Panc1 (cell line): Measurements from ENCODE around the gene RBCK1. TPM values are rescaled to one million over a fixed set of nuclear protein-coding genes. Genes with fewer than 3 reads are reported as not detected.

Source experiments
- ATAC-seq: fragments of 200-7000 bp; cut with Tn5 transposase; 2 replicates; pipeline ENCODE4 v1.9.1; 2020; ENCODE audit warnings: mild to moderate bottlenecking, moderate library complexity
- BruUV-seq: library from RNA; stranded (reverse); fragments of 400-500 nt; replicated peaks from 2 replicates; lab custom pipeline; 2021; lab: Mats Ljungman, UMichigan
- CTCF ChIA-PET: fragments of 300-600 bp; sonication (Branson Sonifier 250); formaldehyde crosslinking; loops from one replicate; lab custom pipeline; 2022; ENCODE audit warnings: antibody characterized with exemption; lab: Charles Lee
- POLR2A ChIA-PET: fragments of 300-600 bp; sonication (Branson Sonifier 250); formaldehyde crosslinking; loops from one replicate; lab custom pipeline; 2022; ENCODE audit warnings: antibody characterized with exemption; lab: Charles Lee
- DNase-seq: peaks from one replicate; pipeline ENCODE4 v3.0.0-alpha.2; 2010; ENCODE audit warnings: low read depth, low spot score
- H3K27ac ChIP-seq: 2 replicates; pipeline ENCODE4 v1.5.1; 2011; ENCODE audit warnings: mild to moderate bottlenecking, low read length, inconsistent platforms
- H3K27me3 ChIP-seq: fragments of 200-500 bp; sonication (Bioruptor generic); 2 replicates; pipeline ENCODE4 v1.6.0; 2014; ENCODE audit warnings: low read length, inconsistent platforms; ENCODE audit not compliant: control insufficient read depth, insufficient read depth
- H3K36me3 ChIP-seq: fragments of 200-500 bp; sonication (Bioruptor generic); 2 replicates; pipeline ENCODE4 v1.5.1; 2014; ENCODE audit warnings: inconsistent platforms, mild to moderate bottlenecking, low read length, moderate library complexity; ENCODE audit not compliant: control insufficient read depth, insufficient read depth
- H3K4me1 ChIP-seq: 2 replicates; pipeline ENCODE4 v1.5.1; 2011; ENCODE audit warnings: inconsistent platforms, mild to moderate bottlenecking, low read length, moderate library complexity; ENCODE audit not compliant: control insufficient read depth, insufficient read depth
- H3K4me3 ChIP-seq, 2 experiments: 2 replicates each; pipeline ENCODE4 v1.5.1; 2011 to 2012; ENCODE audit warnings: low read depth in 2 of 2, low read length in 2 of 2, mild to moderate bottlenecking in 2 of 2, inconsistent platforms in 1 of 2, moderate library complexity in 1 of 2
- H3K9me3 ChIP-seq: fragments of 200-500 bp; sonication (Bioruptor generic); 2 replicates; pipeline ENCODE4 v1.5.1; 2014; ENCODE audit warnings: low read depth, mild to moderate bottlenecking, inconsistent platforms, low read length, moderate library complexity; ENCODE audit not compliant: control insufficient read depth, insufficient read depth
- CTCF ChIP-seq: fragments of 450-650 bp; IDR thresholded peaks from 2 replicates; pipeline ENCODE4 v1.5.1; 2017; ENCODE audit warnings: mild to moderate bottlenecking
- POLR2AphosphoS5 ChIP-seq: IDR thresholded peaks from 2 replicates; pipeline ENCODE4 v1.6.1; 2012; ENCODE audit warnings: mild to moderate bottlenecking, low read depth, low read length, moderate library complexity
- REST ChIP-seq, 2 experiments: IDR thresholded peaks; 2 replicates each; pipeline ENCODE4 v1.6.1; 2011 to 2012; ENCODE audit warnings: low read depth in 2 of 2, control low read depth in 1 of 2, low read length in 1 of 2, mild to moderate bottlenecking in 1 of 2, moderate library complexity in 1 of 2; ENCODE audit not compliant: insufficient read depth in 1 of 2
- SIN3A ChIP-seq: IDR thresholded peaks from 2 replicates; pipeline ENCODE4 v1.6.1; 2012; ENCODE audit warnings: low read depth, mild to moderate bottlenecking, low read length, moderate library complexity, borderline replicate concordance; ENCODE audit not compliant: insufficient read depth
- TCF7L2 ChIP-seq: IDR thresholded peaks from 2 replicates; pipeline ENCODE4 v1.6.1; 2011; ENCODE audit warnings: mild to moderate bottlenecking, low read depth, low read length, inconsistent platforms
- in situ Hi-C: cut with HindIII; loops from 2 replicates; pipeline ENCODE4 v1.10.0; 2016; ENCODE audit warnings: low sequenced_read_pairs, low pct_unique_long_range_greater_than_20kb
- intact Hi-C: fragments of 100-400 bp; cut with micrococcal nuclease; formaldehyde crosslinking; loops from one replicate; pipeline ENCODE4 v1.10.0; 2022; ENCODE audit not compliant: unreplicated experiment
- total RNA-seq: library from RNA; stranded (reverse); gene quantifications from one replicate; pipeline ENCODE4 v1.2.1, GENCODE V29; 2021; ENCODE audit not compliant: unreplicated experiment

The RBCK1 gene
- total RNA-seq, 1 experiment from 2014 or later = 97.1 TPM

GRCh38 chr20:461254-462198 lies 53.4 kb downstream of the RBCK1 start:
- Histone ChIP-seq H3K27me3 (no peaks in the 10 kb centered on the region), H3K27ac (peak overlapping the region; percentile 79), H3K36me3 (no peaks in the 10 kb centered on the region), H3K4me3 (peak overlapping the region; percentile 60 to 91), H3K9me3 (no peaks in the 10 kb centered on the region), H3K4me1 (peaks cover 20% of the 10 kb centered on the region)
- intact Hi-C loops = no loop called here
- BruUV-seq = no TSS peak
- DNase-seq (no peak), ATAC-seq (peak; percentile 63)
- no peak for TF ChIP-seq SIN3A
- no peak for TF ChIP-seq TCF7L2
- no peak for TF ChIP-seq CTCF
- no peak for TF ChIP-seq REST (IDR thresholded peaks at IDR 0.05; ENCODE audit: insufficient read depth in 1 of 2, low read depth in 2 of 2, low read length in 1 of 2)
- TF ChIP-seq POLR2AphosphoS5 = no peak; the same call in 1 of the 2 replicates
- in situ Hi-C loops = no loop called here
- POLR2A ChIA-PET = interaction anchor here (0.7 kb wide), 1 partner anchor 108 kb away, joined by 9 read pairs; no protein-coding TSS in a partner anchor
- CTCF ChIA-PET = no interaction called here

GRCh38 chr20:462199-462991 lies 54.3 kb downstream of the RBCK1 start, which contains the start of gene TBC1D20:
Gene TBC1D20 (minus strand): TSS chr20:462533. CDS start chr20:462405, 128 bp downstream.
- peaks cover 20% of the 10 kb centered on the region for H3K4me1 ChIP-seq
- H3K27me3 ChIP-seq = no peaks in the 10 kb centered on the region
- BruUV-seq = no TSS peak
- ChIA-PET POLR2A (interaction anchor here (0.6 to 0.7 kb wide), 3 partner anchors 41 to 179 kb away, joined by 4 to 9 read pairs (median 4); no protein-coding TSS in a partner anchor), CTCF (interaction anchor here (0.6 kb wide), 1 partner anchor 102 kb away, joined by 5 read pairs; no protein-coding TSS in a partner anchor)
- no peaks in the 10 kb centered on the region for H3K36me3 ChIP-seq
- ATAC-seq (peak; percentile 99), DNase-seq (peak; percentile 48)
- H3K4me3 ChIP-seq = peak within 1 kb of the TSS; percentile 60 to 91
- in situ Hi-C loops = no loop called here
- no peaks in the 10 kb centered on the region for H3K9me3 ChIP-seq
- intact Hi-C loops = no loop called here
- peak within 1 kb of the TSS; percentile 91 for H3K27ac ChIP-seq
- TF ChIP-seq CTCF (peak; percentile 50), REST (IDR thresholded peaks at IDR 0.05; ENCODE audit: insufficient read depth in 1 of 2, low read depth in 2 of 2, low read length in 1 of 2) (no peak), TCF7L2 (no peak), POLR2AphosphoS5 (peak; percentile 71), SIN3A (peak; percentile 79; the same call in 1 of the 2 replicates)
